H1 (cell line): ENCODE data around the gene KNCN. TPM values are rescaled to one million over a fixed set of nuclear protein-coding genes. Genes with fewer than 3 reads are reported as not detected.

Experiments used
- HDAC2 ChIP-seq, 2 experiments: fragments of 300-600 bp in 1 of 2; sonication (generic) in 1 of 2; IDR thresholded peaks; 2 replicates each; pipeline ENCODE4 v1.6.1; 2011 to 2012; ENCODE audit warnings: low read depth in 2 of 2, low read length in 2 of 2, mild to moderate bottlenecking in 2 of 2, moderate library complexity in 2 of 2, borderline replicate concordance in 1 of 2, inconsistent platforms in 1 of 2
- RNF2 ChIP-seq: fragments of 200-900, 300-1000 bp; sonication (generic); IDR thresholded peaks from 2 replicates; pipeline ENCODE4 v1.7.1; 2016; ENCODE audit warnings: borderline replicate concordance, low read depth, mild to moderate bottlenecking, antibody characterized with exemption, low read length; ENCODE audit not compliant: poor library complexity, severe bottlenecking; ENCODE audit errors: missing control alignments
- polyA plus RNA-seq, 7 experiments: library from polyadenylated mRNA; depleted of rRNA in 3 of 7; stranded (reverse) in 5 of 7; unstranded in 2 of 7; fragments of >200 nt in 5 of 7; fragments of 200-250 nt in 2 of 7; gene quantifications; 1 replicate in 5 of 7; 2 replicates in 1 of 7; 4 replicates in 1 of 7; pipeline versions ENCODE4 v1.2.1 to v1.2.3, GENCODE V29; 2011 to 2013; ENCODE audit warnings: missing spikeins in 2 of 7, mixed read lengths in 2 of 7
- total RNA-seq: library from RNA; stranded (reverse); fragmentation: NEBNext Ultra II Directional; extraction: Animal tissue kit (Norgen Biotek cat#: 25700); gene quantifications from 2 replicates; pipeline ENCODE4 v1.2.1, GENCODE V29; 2021
- TF ChIP-seq, protein P1 (sequence below): IDR thresholded peaks from 2 replicates; pipeline ENCODE4 v1.6.1; 2012; ENCODE audit warnings: low read length, inconsistent platforms

Gene KNCN
- total and polyA plus RNA-seq, 2 of the 8 experiments (the other 6 are each of a cell fraction or from before 2014, with no cell fraction given), result not detected

- TF ChIP-seq, protein P1, sequence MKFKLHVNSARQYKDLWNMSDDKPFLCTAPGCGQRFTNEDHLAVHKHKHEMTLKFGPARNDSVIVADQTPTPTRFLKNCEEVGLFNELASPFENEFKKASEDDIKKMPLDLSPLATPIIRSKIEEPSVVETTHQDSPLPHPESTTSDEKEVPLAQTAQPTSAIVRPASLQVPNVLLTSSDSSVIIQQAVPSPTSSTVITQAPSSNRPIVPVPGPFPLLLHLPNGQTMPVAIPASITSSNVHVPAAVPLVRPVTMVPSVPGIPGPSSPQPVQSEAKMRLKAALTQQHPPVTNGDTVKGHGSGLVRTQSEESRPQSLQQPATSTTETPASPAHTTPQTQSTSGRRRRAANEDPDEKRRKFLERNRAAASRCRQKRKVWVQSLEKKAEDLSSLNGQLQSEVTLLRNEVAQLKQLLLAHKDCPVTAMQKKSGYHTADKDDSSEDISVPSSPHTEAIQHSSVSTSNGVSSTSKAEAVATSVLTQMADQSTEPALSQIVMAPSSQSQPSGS, result no peak
- no peak for TF ChIP-seq RNF2
- TF ChIP-seq HDAC2 (IDR thresholded peaks at IDR 0.05; ENCODE audit: borderline replicate concordance in 1 of 2, low read depth in 2 of 2, low read length in 2 of 2), result no peak
Measured at GRCh38 chr1:46580140-46580903, 28.9 kb upstream of the KNCN start (continued).
